Hepatocyte (in vitro differentiated cells): ENCODE measurements around the gene PSG7. TPM values are rescaled to one million over a fixed set of nuclear protein-coding genes. Genes with fewer than 3 reads are reported as not detected.

Source experiments
- polyA plus RNA-seq: library from polyadenylated mRNA; unstranded; fragments of >200 nt; fragmentation: Nextera tagmentation; extraction: Ambion mirVana; gene quantifications from 2 replicates; pipeline ENCODE4 v1.2.1, GENCODE V29; 2016
- total RNA-seq: library from RNA; depleted of rRNA; stranded (reverse); fragments of >200 nt; gene quantifications from 2 replicates; pipeline ENCODE4 v1.2.3, GENCODE V29; 2014

PSG7 gene
- total and polyA plus RNA-seq, 2 experiments from 2014 or later: not detected

Other genes starting within 250 kb of the PSG7 start
- not detected in 2 replicates for gene PSG3, start 196.7 kb downstream of the PSG7 start, total RNA-seq
- not detected in 2 replicates for gene PSG3, start 196.7 kb downstream of the PSG7 start, polyA plus RNA-seq
- not detected in 2 replicates for gene PSG8, start 171.5 kb downstream of the PSG7 start, total RNA-seq
- not detected in 2 replicates for gene PSG8, start 171.5 kb downstream of the PSG7 start, polyA plus RNA-seq
- 0.07 TPM in 1 of 2 replicates, not detected in the other for gene PSG1, start 57.5 kb downstream of the PSG7 start, total RNA-seq
- gene PSG1, start 57.5 kb downstream of the PSG7 start, polyA plus RNA-seq: not detected in 2 replicates
- gene PSG6, start 19.3 kb downstream of the PSG7 start, total RNA-seq: not detected in 2 replicates
- gene PSG6, start 19.3 kb downstream of the PSG7 start, polyA plus RNA-seq: not detected in 2 replicates
- gene PSG11, start 89.3 kb upstream of the PSG7 start, total RNA-seq: not detected in 2 replicates
- not detected in 2 replicates for gene PSG11, start 89.3 kb upstream of the PSG7 start, polyA plus RNA-seq
- not detected in 2 replicates for gene PSG2, start 145.5 kb upstream of the PSG7 start, total RNA-seq
- not detected in 2 replicates for gene PSG2, start 145.5 kb upstream of the PSG7 start, polyA plus RNA-seq
- 0.27 and 0.60 TPM in 2 replicates for gene PSG5, start 249.3 kb upstream of the PSG7 start, total RNA-seq
- 0.23 TPM in 1 of 2 replicates, not detected in the other for gene PSG5, start 249.3 kb upstream of the PSG7 start, polyA plus RNA-seq